ENCODE measurements around the gene TSPAN16. TPM values are rescaled to one million over a fixed set of nuclear protein-coding genes. Genes with fewer than 3 reads are reported as not detected.

The TSPAN16 gene
- total RNA-seq, 1 experiment from 2014 or later: not detected

DNA sequence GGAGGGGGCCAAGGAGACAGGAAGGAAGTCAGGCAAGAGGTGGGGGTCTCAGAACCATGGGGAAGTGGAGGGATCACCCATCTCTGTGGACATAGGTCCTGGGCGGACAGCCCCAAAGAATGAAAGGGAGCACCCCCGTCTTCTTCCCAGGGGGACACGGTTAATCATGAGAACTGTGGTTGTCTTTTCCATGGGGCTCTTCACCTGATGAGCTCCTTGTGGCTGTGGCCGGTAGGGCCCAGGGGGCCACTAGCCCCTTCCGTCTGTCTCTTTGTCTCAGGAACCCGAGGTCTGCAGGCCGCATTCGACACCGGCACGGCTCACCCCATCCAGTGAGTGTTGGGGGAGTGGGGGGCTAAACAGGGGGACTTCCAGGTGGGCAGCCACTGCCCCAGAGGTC, 67.9 kb downstream of the TSPAN16 start (continued):
- TF ChIP-seq, protein P1, sequence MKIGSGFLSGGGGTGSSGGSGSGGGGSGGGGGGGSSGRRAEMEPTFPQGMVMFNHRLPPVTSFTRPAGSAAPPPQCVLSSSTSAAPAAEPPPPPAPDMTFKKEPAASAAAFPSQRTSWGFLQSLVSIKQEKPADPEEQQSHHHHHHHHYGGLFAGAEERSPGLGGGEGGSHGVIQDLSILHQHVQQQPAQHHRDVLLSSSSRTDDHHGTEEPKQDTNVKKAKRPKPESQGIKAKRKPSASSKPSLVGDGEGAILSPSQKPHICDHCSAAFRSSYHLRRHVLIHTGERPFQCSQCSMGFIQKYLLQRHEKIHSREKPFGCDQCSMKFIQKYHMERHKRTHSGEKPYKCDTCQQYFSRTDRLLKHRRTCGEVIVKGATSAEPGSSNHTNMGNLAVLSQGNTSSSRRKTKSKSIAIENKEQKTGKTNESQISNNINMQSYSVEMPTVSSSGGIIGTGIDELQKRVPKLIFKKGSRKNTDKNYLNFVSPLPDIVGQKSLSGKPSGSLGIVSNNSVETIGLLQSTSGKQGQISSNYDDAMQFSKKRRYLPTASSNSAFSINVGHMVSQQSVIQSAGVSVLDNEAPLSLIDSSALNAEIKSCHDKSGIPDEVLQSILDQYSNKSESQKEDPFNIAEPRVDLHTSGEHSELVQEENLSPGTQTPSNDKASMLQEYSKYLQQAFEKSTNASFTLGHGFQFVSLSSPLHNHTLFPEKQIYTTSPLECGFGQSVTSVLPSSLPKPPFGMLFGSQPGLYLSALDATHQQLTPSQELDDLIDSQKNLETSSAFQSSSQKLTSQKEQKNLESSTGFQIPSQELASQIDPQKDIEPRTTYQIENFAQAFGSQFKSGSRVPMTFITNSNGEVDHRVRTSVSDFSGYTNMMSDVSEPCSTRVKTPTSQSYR (CRISPR knock-in tag; IDR thresholded peaks at IDR 0.05): no peak
- TF ChIP-seq NFE2L1 (CRISPR knock-in tag; IDR thresholded peaks at IDR 0.05): no peak
- TF ChIP-seq, protein P2, sequence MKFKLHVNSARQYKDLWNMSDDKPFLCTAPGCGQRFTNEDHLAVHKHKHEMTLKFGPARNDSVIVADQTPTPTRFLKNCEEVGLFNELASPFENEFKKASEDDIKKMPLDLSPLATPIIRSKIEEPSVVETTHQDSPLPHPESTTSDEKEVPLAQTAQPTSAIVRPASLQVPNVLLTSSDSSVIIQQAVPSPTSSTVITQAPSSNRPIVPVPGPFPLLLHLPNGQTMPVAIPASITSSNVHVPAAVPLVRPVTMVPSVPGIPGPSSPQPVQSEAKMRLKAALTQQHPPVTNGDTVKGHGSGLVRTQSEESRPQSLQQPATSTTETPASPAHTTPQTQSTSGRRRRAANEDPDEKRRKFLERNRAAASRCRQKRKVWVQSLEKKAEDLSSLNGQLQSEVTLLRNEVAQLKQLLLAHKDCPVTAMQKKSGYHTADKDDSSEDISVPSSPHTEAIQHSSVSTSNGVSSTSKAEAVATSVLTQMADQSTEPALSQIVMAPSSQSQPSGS (CRISPR knock-in tag; IDR thresholded peaks at IDR 0.05; ENCODE audit: borderline replicate concordance, low read depth): no peak
- TF ChIP-seq ZNF232 (CRISPR knock-in tag; IDR thresholded peaks at IDR 0.05): no peak
- TF ChIP-seq RELA (CRISPR knock-in tag; IDR thresholded peaks at IDR 0.05; ENCODE audit: borderline replicate concordance): no peak
- TF ChIP-seq TP53 (CRISPR knock-in tag; IDR thresholded peaks at IDR 0.05): no peak

DNA sequence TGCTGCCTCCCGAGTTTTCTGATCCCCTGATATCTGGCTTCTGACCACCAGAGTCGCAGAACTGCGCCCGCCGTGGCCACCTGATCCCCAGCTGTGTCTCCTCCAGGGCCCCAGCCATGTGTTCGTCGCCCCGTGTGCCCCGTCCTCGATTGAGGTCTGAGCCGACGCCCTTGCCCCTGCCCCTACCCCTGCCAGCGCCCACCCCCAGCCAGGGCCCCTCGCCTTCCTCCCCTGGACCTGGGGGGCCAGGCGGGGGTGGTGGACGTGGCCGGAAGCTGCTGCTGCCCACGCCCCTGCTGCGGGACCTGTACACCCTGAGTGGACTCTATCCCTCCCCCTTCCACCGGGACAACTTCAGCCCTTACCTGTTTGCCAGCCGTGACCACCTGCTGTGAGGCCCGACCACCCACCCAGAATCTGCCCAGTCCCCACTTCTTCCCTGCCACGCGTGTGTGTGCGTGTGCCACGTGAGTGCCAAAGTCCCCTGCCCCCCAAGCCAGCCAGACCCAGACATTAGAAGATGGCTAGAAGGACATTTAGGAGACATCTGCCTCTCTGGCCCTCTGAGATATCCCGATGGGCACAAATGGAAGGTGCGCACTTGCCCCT, 68.4 kb downstream of the TSPAN16 start:
- no peak for ATAC-seq
- ChIA-PET CTCF (interaction anchor here (1.5 to 1.6 kb wide), 3 partner anchors 10 to 71 kb away, joined by 5 read pairs; partner anchors contain the start of gene SWSAP1), POLR2A (interaction anchor here (0.6 kb wide), 1 partner anchor 218 kb away, joined by 3 read pairs; no protein-coding TSS in a partner anchor)
- TF ChIP-seq, protein P3, sequence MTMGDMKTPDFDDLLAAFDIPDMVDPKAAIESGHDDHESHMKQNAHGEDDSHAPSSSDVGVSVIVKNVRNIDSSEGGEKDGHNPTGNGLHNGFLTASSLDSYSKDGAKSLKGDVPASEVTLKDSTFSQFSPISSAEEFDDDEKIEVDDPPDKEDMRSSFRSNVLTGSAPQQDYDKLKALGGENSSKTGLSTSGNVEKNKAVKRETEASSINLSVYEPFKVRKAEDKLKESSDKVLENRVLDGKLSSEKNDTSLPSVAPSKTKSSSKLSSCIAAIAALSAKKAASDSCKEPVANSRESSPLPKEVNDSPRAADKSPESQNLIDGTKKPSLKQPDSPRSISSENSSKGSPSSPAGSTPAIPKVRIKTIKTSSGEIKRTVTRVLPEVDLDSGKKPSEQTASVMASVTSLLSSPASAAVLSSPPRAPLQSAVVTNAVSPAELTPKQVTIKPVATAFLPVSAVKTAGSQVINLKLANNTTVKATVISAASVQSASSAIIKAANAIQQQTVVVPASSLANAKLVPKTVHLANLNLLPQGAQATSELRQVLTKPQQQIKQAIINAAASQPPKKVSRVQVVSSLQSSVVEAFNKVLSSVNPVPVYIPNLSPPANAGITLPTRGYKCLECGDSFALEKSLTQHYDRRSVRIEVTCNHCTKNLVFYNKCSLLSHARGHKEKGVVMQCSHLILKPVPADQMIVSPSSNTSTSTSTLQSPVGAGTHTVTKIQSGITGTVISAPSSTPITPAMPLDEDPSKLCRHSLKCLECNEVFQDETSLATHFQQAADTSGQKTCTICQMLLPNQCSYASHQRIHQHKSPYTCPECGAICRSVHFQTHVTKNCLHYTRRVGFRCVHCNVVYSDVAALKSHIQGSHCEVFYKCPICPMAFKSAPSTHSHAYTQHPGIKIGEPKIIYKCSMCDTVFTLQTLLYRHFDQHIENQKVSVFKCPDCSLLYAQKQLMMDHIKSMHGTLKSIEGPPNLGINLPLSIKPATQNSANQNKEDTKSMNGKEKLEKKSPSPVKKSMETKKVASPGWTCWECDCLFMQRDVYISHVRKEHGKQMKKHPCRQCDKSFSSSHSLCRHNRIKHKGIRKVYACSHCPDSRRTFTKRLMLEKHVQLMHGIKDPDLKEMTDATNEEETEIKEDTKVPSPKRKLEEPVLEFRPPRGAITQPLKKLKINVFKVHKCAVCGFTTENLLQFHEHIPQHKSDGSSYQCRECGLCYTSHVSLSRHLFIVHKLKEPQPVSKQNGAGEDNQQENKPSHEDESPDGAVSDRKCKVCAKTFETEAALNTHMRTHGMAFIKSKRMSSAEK (CRISPR knock-in tag; IDR thresholded peaks at IDR 0.05; ENCODE audit: borderline replicate concordance): no peak
- TF ChIP-seq, protein P4, sequence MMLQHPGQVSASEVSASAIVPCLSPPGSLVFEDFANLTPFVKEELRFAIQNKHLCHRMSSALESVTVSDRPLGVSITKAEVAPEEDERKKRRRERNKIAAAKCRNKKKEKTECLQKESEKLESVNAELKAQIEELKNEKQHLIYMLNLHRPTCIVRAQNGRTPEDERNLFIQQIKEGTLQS (CRISPR knock-in tag; conservative IDR thresholded peaks at IDR 0.05): no peak
- TF ChIP-seq CREM (CRISPR knock-in tag; IDR thresholded peaks at IDR 0.05): no peak
- TF ChIP-seq IRF2 (CRISPR knock-in tag; IDR thresholded peaks at IDR 0.05; ENCODE audit: borderline replicate concordance, low read depth): no peak
- no peak for TF ChIP-seq ELF4 (CRISPR knock-in tag; IDR thresholded peaks at IDR 0.05; ENCODE audit: low read depth)
- TF ChIP-seq, protein P5, sequence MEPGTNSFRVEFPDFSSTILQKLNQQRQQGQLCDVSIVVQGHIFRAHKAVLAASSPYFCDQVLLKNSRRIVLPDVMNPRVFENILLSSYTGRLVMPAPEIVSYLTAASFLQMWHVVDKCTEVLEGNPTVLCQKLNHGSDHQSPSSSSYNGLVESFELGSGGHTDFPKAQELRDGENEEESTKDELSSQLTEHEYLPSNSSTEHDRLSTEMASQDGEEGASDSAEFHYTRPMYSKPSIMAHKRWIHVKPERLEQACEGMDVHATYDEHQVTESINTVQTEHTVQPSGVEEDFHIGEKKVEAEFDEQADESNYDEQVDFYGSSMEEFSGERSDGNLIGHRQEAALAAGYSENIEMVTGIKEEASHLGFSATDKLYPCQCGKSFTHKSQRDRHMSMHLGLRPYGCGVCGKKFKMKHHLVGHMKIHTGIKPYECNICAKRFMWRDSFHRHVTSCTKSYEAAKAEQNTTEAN (CRISPR knock-in tag; IDR thresholded peaks at IDR 0.05): no peak
- TF ChIP-seq, protein P6, sequence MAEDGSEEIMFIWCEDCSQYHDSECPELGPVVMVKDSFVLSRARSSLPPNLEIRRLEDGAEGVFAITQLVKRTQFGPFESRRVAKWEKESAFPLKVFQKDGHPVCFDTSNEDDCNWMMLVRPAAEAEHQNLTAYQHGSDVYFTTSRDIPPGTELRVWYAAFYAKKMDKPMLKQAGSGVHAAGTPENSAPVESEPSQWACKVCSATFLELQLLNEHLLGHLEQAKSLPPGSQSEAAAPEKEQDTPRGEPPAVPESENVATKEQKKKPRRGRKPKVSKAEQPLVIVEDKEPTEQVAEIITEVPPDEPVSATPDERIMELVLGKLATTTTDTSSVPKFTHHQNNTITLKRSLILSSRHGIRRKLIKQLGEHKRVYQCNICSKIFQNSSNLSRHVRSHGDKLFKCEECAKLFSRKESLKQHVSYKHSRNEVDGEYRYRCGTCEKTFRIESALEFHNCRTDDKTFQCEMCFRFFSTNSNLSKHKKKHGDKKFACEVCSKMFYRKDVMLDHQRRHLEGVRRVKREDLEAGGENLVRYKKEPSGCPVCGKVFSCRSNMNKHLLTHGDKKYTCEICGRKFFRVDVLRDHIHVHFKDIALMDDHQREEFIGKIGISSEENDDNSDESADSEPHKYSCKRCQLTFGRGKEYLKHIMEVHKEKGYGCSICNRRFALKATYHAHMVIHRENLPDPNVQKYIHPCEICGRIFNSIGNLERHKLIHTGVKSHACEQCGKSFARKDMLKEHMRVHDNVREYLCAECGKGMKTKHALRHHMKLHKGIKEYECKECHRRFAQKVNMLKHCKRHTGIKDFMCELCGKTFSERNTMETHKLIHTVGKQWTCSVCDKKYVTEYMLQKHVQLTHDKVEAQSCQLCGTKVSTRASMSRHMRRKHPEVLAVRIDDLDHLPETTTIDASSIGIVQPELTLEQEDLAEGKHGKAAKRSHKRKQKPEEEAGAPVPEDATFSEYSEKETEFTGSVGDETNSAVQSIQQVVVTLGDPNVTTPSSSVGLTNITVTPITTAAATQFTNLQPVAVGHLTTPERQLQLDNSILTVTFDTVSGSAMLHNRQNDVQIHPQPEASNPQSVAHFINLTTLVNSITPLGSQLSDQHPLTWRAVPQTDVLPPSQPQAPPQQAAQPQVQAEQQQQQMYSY (CRISPR knock-in tag; IDR thresholded peaks at IDR 0.05): no peak
- TF ChIP-seq, protein P7, sequence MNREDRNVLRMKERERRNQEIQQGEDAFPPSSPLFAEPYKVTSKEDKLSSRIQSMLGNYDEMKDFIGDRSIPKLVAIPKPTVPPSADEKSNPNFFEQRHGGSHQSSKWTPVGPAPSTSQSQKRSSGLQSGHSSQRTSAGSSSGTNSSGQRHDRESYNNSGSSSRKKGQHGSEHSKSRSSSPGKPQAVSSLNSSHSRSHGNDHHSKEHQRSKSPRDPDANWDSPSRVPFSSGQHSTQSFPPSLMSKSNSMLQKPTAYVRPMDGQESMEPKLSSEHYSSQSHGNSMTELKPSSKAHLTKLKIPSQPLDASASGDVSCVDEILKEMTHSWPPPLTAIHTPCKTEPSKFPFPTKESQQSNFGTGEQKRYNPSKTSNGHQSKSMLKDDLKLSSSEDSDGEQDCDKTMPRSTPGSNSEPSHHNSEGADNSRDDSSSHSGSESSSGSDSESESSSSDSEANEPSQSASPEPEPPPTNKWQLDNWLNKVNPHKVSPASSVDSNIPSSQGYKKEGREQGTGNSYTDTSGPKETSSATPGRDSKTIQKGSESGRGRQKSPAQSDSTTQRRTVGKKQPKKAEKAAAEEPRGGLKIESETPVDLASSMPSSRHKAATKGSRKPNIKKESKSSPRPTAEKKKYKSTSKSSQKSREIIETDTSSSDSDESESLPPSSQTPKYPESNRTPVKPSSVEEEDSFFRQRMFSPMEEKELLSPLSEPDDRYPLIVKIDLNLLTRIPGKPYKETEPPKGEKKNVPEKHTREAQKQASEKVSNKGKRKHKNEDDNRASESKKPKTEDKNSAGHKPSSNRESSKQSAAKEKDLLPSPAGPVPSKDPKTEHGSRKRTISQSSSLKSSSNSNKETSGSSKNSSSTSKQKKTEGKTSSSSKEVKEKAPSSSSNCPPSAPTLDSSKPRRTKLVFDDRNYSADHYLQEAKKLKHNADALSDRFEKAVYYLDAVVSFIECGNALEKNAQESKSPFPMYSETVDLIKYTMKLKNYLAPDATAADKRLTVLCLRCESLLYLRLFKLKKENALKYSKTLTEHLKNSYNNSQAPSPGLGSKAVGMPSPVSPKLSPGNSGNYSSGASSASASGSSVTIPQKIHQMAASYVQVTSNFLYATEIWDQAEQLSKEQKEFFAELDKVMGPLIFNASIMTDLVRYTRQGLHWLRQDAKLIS (CRISPR knock-in tag; IDR thresholded peaks at IDR 0.05; ENCODE audit: borderline replicate concordance): no peak
- TF ChIP-seq CBFB (CRISPR knock-in tag; IDR thresholded peaks at IDR 0.05; ENCODE audit: low read depth): no peak
- TF ChIP-seq RELA (CRISPR knock-in tag; IDR thresholded peaks at IDR 0.05; ENCODE audit: borderline replicate concordance): no peak
- Mint-ChIP-seq H3K4me1 (peaks cover 16% of the 10 kb centered on the region), H3K36me3 (peaks cover 3% of the 10 kb centered on the region; the same call in 1 of the 2 replicates), H3K27me3 (ENCODE audit: low read depth) (peaks cover 21% of the 10 kb centered on the region), H3K4me3 (no peak overlapping the region), H3K27ac (no peak overlapping the region), H3K9me3 (no peaks in the 10 kb centered on the region)
- DNase-seq (ENCODE audit: low spot score): no peak

Data from WTC11 (cell line).